ENCODE results near the gene PPP3CA.
A peak's percentile ranks its signal among the peaks of the same experiment; 100 is the strongest.

PPP3CA gene

GRCh38 chr4:101050837-101051205 is 296.5 kb downstream of the PPP3CA start:
- DNase-seq (ENCODE audit: low read depth in 2 of 2), result no peak

DNA sequence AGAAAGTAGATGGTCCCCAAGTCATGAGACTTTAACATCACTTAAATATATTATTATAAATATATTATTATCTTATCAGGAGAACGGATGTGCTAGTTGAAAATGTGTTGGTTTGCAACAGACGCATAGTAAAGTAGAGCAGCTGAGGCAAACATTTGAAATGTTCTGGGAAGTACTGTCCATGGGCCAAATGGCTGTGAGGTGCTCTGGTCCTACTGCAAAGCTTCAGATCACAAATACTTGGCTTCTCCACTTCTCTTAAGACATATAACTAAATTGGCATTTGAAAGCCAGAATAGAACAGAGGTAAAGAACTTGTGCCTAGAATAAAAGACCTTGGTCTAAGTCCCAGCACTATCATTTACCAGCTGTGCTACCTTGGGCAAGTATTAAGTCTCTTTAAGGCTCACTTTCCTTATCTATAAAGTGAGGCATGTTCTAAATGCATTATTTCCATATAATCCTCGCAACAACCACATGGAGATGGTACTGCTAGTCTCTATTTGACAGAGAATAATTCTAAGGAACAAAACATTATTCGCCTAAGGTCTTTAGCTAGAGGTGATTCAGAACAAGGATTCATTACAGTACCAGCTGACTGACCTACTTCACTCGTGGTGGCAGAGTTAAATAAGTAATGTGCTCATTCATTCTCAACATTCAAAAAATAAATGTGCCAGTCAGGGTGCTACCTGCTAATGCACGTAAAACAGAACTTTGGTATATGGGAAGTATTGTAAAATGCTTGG is 297.1 kb downstream of the PPP3CA start:
- DNase-seq (ENCODE audit: low read depth in 2 of 2), result no peak

DNA sequence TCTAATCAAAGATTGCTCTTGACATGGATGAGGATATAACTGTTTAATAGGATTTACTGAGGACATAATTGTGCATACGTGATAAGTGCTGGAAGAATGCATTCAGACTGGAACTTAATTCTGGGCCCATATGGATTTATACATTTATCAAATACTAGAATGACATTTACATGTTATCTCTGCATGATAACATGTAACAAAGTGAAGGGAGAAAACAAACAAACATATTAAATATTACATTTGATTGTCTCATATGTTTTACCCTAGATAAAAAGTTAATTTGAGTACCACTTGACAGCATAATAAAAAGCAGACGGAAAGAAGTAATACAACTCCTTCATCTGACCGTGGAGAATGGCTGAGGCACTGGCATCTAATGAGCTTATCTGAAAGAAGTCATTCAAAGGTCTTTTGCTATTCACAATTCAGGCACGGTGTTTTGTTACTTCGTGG is 297.8 kb downstream of the PPP3CA start:
- no peak for DNase-seq (ENCODE audit: low read depth in 2 of 2)

GRCh38 chr4:101044766-101045165 is 302.6 kb downstream of the PPP3CA start:
- no peak for DNase-seq (ENCODE audit: low read depth in 2 of 2)

GRCh38 chr4:101042847-101043246 is 304.5 kb downstream of the PPP3CA start:
- DNase-seq (ENCODE audit: low read depth in 2 of 2), result no peak

DNA sequence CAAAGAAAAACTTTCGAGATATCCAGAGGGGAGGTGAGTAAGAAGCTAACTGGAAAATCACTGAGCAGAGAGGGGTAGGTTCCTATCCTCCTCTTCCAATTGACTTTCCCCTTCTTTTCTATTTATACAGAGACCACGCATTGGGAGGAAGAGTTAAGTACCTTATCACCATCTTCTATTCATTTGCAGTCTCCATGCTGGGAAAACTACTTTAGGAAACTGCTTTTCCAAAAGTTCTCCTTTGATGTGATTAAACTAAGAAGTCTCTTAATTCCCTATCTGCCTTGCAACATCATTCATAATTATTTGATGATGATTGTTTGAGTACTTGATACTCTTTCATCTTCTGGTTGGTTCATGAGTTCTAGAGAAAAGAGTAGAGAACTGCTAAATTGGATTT is 306.6 kb downstream of the PPP3CA start:
- DNase-seq (ENCODE audit: low read depth in 2 of 2), result no peak

DNA sequence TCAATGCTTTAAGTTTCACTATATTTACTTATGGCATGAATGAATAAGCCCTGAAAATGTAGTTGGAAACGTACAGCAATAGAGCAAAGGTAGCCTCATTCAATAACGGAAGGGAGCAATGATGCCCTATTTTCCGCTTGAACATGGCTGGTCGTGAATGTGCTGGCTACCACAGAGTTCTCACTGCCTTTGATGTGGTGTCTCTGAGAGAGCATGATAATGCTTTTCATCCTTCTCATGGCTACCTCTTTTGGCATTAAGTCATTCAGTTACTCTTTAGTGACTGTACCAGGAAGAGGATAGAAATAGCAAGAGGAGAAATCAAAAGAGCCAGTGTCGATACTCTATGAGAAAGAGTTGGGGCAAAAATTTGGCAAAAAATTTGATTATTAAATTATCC is 308.0 kb downstream of the PPP3CA start:
- no peak for DNase-seq (ENCODE audit: low read depth in 2 of 2)

DNA sequence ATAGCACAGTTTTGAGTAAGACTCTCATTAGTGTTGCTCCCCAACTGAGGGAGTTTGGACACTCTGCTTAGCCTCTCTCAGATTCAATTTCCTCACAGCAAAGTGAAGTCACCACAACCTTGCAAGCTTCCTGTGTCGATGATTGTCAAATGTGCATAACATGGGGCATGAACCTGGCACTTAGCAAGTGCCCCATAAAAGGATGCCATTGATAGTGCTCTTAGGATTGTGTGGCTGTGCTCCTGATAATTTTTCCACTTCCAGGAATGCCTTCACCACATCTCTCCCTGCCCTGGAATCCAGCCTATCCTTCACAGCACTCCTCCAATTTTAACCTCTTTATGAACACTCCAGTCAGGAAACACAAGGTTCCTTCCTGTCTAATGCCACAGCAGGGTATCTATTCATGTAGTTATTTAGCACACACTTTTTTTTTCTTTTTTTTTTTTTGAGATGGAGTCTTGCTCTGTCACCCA is 309.4 kb downstream of the PPP3CA start:
- DNase-seq (ENCODE audit: low read depth in 2 of 2), result no peak

DNA sequence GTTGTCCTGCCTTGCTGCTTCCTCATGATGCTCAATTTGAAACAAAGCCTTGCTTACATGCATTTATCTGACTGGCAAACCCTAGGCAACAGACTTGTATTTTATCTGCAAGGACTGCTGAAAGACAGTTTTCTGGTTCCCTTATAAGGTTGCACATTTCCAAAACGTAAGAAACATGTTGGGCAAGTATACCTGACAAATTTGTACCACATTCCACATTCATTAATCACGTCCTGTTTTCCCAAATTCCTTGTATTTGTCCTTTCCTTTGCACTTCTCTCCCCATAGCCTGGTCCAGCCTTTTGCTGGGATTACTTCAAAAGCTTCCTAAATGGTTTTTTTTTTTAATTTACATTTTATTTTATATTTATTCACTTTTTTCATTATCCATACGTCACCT is 310.1 kb downstream of the PPP3CA start:
- no peak for DNase-seq (ENCODE audit: low read depth in 2 of 2)

DNA sequence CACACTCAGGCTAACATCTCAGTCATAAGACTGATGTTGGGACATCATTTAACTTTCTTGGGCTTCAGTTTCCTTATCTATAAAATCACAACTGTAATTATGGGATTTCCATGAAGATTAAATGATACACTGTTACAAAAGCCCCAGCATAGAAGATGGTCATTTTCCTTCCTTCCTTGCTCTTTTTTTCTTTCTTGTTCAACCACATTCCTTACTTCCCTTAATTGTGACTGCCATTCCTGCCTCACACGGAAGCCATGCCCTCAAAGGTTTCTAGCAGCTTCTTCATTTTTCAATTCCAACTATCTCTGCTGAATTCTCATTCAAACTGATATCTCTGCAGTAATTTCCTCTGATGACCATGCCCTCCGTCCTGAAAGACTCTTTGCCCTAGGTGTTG is 311.8 kb downstream of the PPP3CA start:
- no peak for DNase-seq (ENCODE audit: low read depth in 2 of 2)

DNA sequence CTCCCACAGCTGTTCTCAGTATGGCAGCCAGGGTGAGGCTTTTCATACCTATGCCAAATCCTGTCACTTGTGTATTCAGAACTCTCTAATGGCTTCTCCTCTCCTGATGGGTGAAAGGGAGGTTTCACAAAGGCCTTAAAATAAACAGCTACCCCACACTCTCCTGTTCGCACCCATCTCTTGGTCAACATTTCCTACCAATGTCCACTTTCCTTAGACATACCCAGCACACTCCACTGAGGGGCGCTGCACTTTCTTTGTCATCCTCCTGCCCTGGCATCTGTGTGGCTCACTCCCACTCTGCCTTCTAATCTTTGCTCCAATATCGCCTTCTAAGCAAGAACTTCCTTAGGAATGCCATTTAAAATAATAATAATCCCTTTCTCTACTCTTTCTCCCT is 313.3 kb downstream of the PPP3CA start:
- DNase-seq (ENCODE audit: low read depth in 2 of 2), result no peak

DNA sequence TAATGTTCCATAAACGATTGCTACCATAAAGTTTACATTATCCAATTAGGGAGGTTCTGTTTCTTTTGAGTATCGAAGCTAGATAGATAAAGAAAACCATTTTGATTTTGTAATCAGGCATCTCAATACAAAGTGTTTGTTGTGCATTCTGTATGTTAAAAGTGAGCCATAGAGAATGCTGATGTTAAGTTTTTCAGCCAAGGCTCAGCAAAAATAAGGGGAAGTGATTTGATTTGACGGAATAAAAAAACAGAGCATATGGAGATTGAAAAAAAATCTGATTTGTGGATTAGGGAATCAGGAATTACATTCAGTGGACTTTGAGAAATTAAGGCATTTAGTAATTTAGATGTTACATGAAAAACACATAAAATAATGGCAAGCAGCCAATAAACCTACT is 314.8 kb downstream of the PPP3CA start:
- DNase-seq (ENCODE audit: low read depth in 2 of 2), result no peak

- no peak for DNase-seq (ENCODE audit: low read depth in 2 of 2)
These were observed 315.4 kb downstream of the PPP3CA start for GRCh38 chr4:101031971-101032370.

DNA sequence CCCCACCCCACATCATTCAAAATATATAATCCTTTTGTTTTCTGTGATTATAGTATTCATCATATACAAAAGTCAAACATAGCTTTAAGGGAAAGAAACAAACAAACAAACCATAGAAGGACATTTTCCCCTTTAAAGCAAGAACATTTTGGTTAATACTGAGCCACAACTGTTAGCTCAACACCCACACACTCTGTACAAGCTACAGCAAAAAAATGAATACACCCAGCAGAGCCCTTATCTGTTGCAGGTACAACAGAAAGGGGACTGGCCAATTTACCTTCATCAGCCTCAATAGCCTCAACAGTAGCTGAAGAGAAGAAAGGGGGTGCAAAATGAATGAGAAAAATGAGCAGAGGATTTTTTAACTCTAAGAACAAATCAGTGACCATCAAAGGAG is 318.4 kb downstream of the PPP3CA start:
- DNase-seq (ENCODE audit: low read depth in 2 of 2), result no peak

DNA sequence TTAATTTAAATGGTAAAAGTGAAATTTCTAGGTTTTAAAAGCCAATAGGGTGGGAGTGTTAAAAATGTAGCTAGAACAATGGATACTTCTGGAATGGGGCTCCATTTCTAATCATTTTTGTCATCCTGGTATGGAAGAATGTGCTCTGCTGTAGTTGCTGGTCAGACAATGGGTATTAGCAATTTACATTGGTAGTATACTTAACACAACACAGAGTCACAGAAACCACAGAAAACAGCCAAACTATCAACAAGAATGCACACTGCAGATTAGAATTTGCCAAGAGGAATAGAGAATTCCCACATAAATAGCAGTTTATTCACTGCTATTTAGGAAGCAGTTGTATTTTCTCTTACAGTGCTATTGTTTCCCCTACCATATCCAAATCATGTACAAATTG is 319.6 kb downstream of the PPP3CA start:
- DNase-seq (ENCODE audit: low read depth in 2 of 2), result no peak

GRCh38 chr4:101025755-101026154 is 321.6 kb downstream of the PPP3CA start:
- DNase-seq (ENCODE audit: low read depth in 2 of 2), result no peak

- peak in 1 of 2 experiments; percentile 19 for DNase-seq (ENCODE audit: low read depth in 2 of 2)
These were observed 324.9 kb downstream of the PPP3CA start for GRCh38 chr4:101022151-101023024.

- peak in 1 of 2 experiments; percentile 6 for DNase-seq (ENCODE audit: low read depth in 2 of 2)
These were observed 326.4 kb downstream of the PPP3CA start for GRCh38 chr4:101020956-101021355.

DNA sequence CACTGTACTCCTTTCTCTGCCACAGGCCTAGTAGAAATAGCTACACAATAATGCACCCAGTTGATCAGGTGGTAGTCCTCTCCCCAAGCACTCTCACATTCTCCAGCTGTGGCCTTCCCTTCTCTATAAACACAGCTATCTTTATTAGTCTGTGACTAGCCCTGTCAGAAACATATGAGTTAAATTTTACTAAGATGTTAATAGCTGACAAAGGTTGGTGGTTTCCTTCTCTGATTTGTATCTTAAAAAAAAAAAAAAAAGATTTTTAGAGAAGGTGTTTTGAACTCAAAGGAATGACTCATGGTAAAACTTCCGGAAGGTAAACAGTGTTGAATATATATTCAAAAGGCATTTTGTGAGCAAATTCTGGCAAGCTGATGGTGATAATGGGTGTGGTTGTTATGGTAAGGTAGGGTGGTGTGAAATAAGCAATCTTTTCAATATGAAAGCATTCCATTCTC is 327.4 kb downstream of the PPP3CA start:
- no peak for DNase-seq (ENCODE audit: low read depth in 2 of 2)

GRCh38 chr4:101019313-101019712 is 328.0 kb downstream of the PPP3CA start:
- DNase-seq (ENCODE audit: low read depth in 2 of 2), result no peak

DNA sequence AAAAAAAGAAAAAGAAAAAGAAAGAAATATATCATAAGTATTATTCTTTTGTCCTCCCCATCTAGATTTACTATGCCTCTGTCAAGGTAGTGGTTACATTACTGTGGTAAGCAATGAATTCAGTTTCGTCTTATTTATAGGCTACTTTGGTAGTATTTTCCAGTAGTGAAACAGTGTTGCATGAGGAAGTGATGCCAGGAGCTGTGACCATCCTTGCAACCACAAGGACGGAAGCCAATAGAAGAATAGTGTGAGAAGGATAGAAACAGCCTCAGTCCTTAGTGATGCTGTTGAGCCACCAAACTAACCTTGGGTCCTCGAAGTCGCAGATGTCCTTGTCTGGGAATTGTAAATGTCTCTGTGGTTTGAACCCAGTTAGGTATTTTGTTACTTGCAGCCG is 328.5 kb downstream of the PPP3CA start:
- DNase-seq (ENCODE audit: low read depth in 2 of 2), result no peak

- DNase-seq (ENCODE audit: low read depth in 2 of 2), result no peak
These were observed 332.9 kb downstream of the PPP3CA start for GRCh38 chr4:101014417-101014816.

GRCh38 chr4:101010987-101011386 is 336.3 kb downstream of the PPP3CA start:
- no peak for DNase-seq (ENCODE audit: low read depth in 2 of 2)
